Activated CD4-positive, alpha-beta T cell treated with anti-CD3 and anti-CD28 coated beads, Interleukin-2, Interleukin-6, amounts not matched to agents 100 ng/mL and 50 ng/mL, durations not matched to agents 16 hours and 8 hours (primary cell): ENCODE data around the gene ZNF778.

Experiments used
- DNase-seq: peaks from one replicate; pipeline ENCODE4 v3.0.0-alpha.2; 2020

ZNF778 gene

GRCh38 chr16:89217388-89218191 lies at the start of gene ZNF778:
Gene ZNF778 (plus strand): TSS chr16:89217703. CDS start chr16:89221128, 3,425 bp downstream.
- peak; percentile 88 for DNase-seq

GRCh38 chr16:89168381-89169189 lies 48.9 kb upstream of the ZNF778 start:
- DNase-seq = no peak

DNA sequence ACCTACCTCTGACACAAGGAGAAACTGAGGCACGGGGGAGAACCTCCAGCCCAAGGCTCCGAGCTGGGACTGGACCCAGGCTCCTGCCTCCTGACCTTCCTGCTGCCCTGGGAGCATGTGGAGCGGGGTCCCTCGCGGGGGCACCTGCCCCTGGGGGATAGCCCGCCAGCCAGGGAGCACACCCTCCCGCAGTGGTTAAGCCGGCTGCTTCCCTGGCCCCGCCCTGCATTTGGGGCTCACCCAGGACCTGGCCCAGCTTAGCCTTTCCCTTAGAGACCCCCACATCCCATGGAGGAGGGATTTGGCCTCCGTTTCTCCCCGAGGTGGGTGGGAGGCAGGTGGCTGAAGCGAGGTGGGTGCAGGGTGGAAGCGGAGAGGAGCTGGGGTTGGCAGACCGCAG lies 47.7 kb upstream of the ZNF778 start:
- DNase-seq = no peak

GRCh38 chr16:89170346-89171215 lies 46.9 kb upstream of the ZNF778 start:
- DNase-seq = peak; percentile 28

DNA sequence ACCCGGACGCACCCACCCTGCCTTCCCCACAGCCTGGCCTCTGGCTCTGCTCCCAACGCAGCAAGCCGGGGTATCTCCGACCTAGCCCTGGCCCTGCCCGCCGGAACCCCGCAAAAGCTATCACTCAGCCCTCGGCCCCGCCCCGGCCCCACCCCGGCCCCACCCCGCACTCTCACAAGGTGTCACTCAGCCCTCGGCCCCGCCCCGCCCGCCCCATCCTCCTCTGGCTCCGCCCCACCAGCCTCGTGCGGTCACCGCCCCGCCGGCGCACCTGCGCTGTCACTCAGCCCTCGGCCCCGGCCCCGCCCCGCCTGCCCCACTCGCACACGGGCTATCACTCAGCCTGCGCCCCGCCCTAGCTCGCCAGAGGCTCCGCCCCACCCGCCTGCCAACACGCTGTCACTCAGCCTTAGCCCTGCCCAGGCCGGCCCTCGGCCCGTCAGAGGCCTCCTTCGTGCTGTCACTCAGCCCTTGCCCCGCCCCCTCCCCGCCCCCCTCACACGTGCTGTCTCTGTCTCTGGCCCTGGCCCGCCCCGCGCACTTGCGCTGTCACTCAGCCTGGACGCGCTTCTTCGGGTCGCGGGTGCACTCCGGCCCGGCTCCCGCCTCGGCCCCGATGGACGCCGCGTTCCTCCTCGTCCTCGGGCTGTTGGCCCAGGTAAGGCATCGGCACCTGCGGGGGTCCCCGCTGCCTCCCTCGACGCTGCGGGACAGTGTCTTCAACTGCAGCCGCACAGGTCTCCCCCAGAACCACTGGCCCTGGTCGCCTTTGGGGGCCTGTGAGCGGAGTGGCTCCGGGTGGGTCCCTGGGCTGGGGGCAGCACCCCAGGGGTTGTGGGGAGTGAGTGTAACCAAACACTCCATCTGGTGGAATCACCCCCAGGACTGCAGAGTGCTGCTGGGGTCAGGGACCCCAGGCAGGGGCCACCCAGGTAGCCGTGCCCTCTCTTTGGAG lies 46.0 kb upstream of the ZNF778 start, which contains the start of gene CDH15:
Gene CDH15, plus strand, starts transcription at position 533 of the 955 bp plus-strand sequence. Its CDS starts 84 bp downstream, at position 617.
- peak; percentile 98 for DNase-seq

DNA sequence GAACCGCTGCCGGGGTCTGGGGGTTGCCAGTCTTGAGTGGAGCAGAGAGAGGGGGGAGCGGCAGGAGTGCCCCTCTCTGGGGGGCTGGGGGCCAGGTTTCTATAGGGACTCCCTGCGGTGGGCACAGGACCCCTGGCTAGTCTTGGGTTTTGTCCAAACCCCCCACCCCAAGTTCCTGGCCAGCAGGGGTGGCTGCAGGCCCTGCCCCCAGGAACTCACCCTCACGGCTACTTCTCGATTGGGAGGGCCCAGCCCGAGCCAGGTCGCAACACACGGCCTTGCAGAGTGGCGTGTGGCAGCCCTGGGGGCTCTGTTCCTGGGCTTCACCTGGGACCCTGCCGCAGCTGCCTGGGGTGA lies 45.4 kb upstream of the ZNF778 start:
- DNase-seq = no peak

- no peak for DNase-seq
These were observed 44.9 kb upstream of the ZNF778 start for GRCh38 chr16:89172528-89173173.

DNA sequence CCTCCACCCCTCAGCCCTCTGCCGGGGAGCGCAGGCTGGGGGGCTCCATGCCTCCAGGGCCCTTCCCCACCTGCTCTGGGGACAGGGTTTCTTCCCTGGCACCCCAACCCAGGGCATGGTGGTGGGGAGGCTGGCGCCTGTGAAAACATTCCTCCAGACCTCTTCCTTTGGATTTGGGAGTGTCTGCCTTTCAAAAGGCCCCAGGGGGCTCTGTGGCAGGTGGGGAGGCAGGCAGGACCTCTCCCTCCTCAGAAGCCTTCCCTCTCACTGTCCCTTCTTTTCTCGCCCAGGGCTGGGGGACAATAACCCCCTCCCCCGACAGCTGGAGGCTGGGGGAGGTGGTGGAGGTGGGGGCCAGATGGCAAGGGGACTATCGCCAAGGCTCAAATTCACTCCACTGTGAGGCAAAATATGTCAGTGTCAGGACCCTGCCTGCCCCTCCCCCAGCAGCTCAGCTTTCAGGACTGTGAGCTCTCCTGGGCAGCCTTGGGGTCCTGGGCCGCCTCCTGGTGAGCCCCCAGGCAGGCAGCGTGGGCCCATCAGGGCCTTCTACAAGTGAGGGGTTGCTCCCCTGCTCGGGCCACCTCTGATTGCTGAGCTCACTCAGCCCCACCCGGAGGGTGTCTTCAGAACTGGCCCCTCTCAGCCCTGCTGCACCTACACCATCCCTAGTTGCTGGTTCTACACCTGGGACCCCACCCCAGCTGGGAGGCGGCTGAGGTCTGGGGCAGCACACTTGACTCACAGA lies 44.2 kb upstream of the ZNF778 start:
- no peak for DNase-seq

GRCh38 chr16:89174055-89174827 lies 43.3 kb upstream of the ZNF778 start:
- DNase-seq = no peak

DNA sequence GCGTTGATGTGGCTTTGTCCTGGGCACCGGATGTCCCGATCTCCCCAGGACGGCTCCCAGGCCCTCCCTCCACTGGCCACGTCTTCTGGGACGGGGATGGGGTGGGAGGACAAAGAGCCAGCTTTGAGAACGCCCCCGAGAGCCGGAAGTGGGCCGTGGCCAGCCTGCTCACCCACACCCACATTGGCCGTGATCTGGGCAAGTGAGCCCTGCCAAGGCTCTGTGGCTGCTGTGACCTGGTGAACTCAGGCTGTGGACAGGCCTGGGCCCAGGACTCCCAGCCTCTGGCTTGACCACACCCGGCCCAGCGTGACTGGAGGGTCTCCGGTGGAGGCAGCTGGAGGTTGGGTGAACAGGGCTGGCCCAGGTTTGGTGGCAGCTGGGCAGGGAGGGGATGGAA lies 42.6 kb upstream of the ZNF778 start:
- DNase-seq = no peak

DNA sequence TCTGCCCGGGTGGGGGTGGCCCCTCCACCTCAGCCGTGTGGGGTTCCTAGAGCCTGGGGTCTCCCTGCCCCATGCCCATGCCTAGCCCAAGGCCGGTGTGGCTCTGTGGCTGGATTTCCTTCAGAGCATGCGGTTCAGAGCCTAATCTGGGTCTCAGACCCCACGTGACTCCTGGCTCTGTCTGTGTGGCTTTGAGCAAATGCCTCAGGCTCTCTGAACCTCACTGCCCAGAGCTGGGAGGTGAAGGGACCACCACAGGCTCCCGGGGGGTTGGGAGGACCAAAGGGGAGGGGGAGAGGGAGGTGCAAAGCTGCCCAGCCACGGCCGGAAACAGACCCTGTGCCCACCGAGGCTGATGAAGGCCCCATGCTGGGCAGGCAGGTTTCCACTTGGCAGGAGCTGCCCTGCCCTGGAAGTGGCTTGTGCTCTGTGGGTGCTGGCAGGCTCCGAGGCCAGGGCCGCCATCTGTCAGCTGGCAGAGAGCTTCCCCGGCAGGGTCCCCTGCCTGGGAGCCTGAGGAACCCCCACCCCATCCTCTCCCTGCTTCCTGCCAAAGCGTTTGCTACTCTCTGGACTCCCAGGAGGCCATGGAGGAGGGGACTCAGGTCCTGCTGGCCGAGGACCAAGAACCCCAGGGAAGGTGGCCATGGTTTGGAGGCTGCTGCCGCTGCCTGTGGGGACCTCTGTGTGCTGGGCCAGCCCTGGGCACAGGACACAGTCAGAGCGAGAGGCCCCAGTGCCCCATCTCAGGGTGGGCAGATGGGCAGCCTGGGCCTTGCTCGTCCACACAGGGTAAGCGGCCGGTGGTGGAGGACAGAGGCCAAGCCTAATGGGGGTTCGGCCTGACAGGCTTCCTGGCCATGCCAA lies 42.0 kb upstream of the ZNF778 start:
- no peak for DNase-seq

- no peak for DNase-seq
These were observed 41.3 kb upstream of the ZNF778 start for GRCh38 chr16:89176147-89176690.

GRCh38 chr16:89176717-89177116 lies 40.8 kb upstream of the ZNF778 start:
- no peak for DNase-seq

DNA sequence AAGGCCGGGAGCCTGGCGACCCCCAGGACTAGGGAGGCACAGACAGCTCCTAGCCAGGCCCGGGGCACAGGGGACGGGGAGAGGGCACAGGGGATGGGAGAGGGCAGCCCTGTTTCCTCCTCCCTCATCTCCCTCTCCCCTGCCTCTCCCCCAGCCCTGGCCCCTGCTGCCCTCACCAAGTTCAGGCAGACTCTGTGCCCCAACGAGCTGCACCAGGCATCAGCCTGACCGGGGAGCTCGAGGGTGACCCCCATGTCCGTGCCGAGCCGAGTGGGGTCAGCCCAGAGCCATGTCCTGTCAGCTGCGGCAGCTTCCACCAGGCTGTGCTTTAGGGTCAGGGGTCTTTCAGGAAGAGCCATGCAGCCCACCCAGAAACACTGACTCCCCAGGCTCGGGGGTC lies 40.0 kb upstream of the ZNF778 start:
- DNase-seq = no peak

DNA sequence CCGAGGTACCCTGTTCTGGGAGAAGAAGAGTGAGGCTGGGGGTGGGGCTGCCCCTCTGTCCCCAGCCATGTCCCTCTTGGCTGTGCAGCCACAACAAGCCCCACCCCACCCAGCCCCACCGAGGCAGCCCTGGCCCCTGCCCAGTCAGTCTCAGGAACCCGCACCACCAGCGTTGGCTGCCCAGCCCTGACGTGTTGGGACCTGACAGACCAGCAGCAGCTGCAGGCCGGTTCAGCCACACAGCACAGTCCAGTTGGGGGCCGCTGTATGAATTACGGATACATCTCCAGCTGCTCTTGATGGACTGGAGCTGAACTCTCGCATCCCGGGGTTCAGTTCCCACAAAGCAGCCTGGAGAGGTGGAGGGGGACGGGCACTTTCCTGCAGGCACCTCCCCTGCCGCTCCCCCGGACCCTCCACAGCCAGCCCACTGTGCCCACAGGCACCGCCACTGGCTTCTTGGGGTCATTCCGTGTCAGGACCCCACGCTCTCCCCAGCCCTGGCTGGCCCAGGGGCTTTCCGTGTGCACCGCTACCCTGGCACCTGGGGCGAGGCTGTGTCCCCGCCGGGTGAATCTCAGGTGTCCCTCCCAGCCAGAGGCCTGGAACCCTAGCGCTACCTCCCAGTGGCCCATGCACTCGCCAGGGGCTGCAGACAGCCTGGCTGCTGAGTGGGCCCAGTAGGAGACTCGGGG lies 38.9 kb upstream of the ZNF778 start:
- no peak for DNase-seq

- DNase-seq = no peak
These were observed 38.4 kb upstream of the ZNF778 start for GRCh38 chr16:89179148-89179484.

- DNase-seq = no peak
These were observed 37.7 kb upstream of the ZNF778 start for GRCh38 chr16:89179656-89180315.
